HG03565 (cell line): ENCODE results near the gene JMJD8.

Experiments used
- ATAC-seq: cut with Tn5 transposase; IDR thresholded peaks from one replicate; pipeline ENCODE4 v1.9.1; 2021; ENCODE audit warnings: mild to moderate bottlenecking, moderate library complexity; ENCODE audit not compliant: unreplicated experiment

Gene JMJD8, protein sequence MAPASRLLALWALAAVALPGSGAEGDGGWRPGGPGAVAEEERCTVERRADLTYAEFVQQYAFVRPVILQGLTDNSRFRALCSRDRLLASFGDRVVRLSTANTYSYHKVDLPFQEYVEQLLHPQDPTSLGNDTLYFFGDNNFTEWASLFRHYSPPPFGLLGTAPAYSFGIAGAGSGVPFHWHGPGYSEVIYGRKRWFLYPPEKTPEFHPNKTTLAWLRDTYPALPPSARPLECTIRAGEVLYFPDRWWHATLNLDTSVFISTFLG

DNA sequence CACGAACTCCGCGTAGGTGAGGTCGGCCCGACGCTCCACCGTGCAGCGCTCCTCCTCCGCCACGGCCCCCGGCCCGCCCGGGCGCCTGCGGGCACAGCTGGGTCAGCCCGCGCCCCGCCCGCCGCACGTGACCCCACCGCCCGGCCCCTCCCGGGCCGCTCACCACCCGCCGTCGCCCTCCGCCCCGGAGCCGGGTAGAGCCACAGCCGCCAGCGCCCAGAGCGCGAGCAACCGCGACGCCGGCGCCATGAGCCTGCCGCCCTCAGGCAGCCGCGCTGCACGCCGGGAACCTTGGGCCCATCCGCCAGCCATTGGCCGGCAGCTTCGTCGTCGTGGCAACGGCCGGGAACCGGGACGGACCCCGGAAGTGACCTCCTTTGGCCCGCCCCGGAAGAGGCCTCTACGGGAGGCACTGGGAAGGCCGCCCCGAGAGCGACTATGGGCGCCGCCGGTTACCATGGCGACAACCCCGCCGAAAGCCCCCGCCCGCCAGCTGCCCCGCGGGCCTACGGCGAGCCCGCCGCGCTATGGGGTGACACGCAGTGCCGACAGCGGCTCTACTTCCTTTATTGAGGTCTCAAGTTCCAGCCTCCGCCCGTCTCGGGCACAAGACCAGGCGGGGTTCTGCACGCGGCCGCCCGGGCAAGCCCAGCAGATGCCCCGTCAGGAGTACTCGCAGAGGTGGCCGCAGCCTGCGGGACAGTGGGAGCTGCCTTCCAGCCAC is at the start of gene JMJD8:
JMJD8 (minus strand) TSS at position 264 of the 724 bp plus-strand sequence; CDS start at position 249, 15 bp downstream.
- peak; percentile 61 for ATAC-seq

DNA sequence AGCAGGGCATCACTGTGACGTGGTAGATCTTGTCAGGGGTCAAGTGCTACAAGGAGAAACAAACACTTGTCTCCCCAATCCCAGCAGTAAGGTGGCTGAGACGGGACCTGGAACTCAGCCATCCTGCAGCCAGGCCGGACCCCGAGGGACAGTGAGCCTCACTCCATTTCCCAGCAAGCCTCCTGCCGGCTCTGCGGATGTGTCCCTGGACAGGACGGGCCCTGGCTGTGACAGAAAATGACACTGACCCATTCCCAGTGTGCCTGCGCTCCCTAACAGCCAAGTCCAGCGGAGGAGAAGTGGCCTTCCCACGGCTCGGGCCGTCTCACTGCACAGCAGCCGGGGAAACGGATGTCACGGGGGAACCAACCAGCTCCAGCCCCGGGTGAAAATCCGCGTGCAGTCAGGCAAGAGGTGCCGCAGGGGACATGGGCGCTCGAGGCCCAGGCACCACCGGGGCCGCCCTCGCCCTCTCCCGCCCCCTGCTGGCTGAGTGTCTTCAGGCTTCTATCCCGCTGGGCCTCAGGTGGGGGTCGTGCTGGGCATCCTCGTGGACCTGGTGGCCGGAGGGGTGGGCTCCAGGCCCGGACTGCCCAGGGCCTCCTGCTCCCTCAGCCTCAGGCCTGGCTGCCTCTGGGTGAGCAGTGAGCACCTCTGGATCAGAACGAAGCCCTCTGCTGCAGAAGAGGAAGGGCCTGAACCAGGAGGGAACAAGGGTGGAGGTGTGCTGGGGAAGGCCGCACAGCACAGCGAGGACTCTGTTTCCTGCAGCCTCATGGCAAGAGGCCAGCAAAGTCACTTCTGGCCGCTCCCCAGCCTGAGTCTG is 49.5 kb upstream of the JMJD8 start:
- no peak for ATAC-seq

DNA sequence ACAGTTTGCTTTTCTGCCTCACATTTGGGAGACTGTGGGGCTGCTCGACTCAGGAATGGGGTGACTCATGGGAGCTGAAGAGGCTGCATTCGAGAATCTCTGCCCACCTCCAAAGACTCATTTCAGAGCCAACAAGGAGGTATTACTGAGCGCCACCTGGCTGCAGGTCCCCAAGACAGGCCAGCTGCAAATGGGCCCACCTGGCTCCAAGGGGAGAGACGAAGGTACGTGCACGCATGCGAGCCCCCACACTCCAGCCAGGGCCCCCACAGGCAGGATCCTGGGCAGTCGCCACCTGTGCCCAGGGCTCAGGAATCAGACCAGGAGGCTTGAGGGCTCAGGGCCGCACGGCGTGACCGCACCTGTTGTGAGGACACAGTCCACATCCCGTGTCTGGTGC is 48.8 kb upstream of the JMJD8 start:
- ATAC-seq = no peak

DNA sequence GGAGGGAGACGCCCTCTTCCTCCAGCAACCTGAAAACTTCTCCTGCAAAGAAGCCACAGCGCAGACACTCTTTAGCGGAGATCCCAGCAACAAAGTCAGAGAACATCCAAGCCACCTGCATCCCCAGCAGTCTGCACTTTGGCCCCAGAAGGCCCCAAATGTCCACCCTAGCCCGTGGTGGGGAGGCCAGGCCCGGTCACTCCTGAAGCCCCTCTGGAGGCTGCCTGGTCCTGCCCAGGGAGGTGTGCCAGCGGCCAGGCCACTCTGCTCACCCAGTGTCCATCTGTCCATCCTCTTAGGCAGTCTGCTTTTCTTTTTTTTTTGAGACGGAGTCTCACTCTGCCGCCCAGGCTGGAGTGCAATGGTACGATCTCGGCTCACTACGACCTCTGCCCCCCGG is 48.2 kb upstream of the JMJD8 start:
- no peak for ATAC-seq

DNA sequence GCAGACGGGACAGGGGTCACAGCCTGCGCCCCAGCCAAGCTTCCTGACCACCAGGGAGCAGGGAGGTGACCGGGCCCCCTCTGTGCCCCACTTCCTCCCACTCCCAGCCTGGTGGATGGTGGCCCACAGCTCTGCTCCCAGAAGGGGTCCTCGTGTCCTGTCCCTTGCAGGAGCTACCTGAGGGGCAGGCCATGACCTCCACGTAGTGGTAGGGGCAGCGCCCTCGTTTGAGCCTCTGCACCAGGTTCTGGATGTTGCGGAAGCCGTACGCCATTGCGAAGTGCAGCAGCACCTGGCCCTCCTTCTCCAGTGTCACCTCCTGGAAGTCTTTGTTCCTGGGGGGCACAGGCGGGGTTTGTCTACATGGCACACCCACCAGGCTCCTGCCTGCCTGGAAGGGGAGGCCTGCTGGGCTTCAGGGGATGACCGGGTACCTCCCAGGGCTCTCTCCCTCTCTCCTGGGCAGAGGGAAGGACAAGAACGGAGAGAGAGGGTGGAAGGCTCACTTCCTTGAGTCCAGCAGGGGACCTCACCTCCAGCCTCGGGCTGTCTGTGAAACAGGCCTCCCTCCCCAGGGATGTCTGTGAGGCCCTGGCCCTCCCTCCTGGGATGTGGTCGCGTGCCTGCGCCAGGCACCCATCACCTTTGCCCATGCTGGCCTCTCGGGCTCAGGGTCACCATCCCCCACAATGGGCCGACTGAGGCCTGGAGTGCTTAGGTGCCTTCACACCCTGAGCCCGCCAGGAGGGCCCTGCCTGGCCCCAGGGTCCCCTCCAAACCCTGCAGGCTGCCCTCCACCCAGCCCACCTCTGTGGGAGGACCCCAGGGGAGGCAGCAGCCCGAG is 46.8 kb upstream of the JMJD8 start:
- no peak for ATAC-seq

DNA sequence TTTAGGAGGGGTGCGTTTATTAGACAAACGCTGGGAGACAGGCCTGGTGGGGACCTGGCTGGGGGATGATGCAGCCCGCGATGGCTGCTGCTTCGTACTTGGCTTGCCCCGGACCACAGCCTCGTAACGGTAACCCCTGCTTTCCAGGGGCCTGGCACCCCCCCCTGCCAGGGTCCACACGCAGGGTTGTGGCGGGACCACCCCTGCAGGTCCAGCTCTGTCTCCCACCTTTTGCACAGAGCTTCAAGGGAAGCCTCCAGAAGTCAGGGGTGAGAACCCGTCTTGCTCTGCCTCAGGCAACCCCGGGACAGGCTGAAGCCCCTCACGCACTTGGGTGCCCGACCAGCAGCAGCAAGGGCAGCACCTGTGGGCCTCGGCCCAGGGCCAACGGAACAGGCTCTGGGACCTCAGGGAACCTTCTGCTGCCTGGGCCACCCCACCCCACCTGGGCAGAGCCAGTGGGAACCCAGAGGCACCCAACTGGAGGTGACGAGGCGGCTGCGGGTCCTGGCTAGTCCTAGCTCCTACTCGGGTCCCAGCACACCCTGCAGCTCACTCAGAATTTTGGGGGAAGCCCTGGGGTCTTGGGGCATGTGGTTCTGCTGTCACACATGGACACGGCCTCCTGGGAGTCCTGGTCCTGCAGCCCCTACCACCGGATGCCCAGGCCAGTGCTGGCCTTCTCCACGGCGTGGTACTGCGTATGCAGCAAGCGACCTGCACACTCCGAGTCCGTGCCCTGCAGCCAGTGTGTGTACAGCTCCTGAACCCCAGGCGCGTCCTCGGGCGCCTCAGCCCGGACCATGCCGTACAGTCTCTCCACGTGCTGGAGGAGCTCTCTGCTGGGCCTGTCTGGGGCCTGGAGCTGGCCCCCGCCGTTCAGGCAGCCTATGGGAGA is 45.9 kb upstream of the JMJD8 start:
- no peak for ATAC-seq

DNA sequence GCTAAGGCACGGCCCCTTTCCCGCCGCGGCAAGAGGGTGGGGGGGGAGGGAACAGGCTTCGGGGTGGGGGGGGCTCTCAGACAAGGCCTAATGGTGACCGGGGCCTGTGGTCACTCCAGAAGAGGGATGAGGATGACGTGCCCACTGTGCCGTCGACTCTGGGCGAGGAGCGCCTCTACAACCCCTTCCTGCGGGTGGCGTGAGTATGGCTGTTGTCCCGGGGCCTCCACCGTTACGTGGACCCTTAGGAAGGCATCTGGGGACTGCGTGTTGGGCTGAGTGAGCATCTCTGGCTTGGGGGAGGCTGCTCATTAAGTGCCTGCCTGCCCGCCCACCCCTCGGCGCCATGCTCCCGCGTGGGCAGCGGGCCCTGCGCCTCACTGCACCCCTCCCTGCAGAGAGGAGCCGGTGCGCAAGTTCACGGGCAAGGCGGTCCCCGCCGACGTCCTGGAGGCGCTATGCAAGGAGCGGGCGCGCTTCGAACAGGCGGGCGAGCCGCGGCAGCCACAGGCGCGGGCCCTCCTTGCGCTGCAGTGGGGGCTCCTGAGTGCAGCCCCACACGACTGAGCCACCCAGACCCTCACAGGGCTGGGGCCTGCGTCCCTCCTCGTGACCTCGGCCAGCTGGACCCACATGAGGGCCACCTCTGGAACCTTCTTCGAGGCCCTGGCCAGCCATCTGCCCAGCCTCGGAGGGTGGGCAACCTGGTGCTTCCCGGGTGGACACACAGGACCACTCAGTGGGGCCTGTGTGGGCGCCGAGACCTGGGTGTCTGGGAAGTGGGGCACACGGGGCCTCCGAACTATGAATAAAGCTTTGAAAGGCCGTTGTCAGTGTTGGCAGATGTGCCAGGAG is 45.0 kb upstream of the JMJD8 start:
- no peak for ATAC-seq

DNA sequence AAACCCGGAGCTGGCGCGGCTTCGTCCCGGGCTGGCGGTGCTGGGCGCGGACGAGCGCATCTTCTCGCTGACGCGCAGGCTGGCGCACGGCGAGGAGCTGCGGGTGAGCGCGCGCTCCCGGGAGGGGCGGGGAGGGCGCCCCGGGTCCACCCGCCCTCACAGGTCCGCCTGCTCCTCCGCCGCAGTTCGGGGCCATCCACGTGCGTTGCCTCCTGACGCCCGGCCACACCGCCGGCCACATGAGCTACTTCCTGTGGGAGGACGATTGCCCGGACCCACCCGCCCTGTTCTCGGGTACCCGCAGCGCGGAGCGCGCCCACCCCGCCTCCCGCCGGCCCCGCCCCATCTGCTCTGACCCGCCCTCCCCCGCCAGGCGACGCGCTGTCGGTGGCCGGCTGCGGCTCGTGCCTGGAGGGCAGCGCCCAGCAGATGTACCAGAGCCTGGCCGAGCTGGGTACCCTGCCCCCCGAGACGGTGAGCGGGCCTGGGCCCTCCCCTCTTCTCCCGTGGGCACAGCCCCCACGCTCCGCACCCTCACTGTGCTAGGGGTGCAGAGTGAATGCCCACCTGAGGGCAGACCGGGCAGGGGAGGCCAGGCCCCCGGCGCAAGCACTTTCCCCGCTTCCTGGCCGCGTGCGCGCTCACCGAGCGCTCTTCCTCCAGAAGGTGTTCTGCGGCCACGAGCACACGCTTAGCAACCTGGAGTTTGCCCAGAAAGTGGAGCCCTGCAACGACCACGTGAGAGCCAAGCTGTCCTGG is 44.2 kb upstream of the JMJD8 start:
- ATAC-seq = no peak

DNA sequence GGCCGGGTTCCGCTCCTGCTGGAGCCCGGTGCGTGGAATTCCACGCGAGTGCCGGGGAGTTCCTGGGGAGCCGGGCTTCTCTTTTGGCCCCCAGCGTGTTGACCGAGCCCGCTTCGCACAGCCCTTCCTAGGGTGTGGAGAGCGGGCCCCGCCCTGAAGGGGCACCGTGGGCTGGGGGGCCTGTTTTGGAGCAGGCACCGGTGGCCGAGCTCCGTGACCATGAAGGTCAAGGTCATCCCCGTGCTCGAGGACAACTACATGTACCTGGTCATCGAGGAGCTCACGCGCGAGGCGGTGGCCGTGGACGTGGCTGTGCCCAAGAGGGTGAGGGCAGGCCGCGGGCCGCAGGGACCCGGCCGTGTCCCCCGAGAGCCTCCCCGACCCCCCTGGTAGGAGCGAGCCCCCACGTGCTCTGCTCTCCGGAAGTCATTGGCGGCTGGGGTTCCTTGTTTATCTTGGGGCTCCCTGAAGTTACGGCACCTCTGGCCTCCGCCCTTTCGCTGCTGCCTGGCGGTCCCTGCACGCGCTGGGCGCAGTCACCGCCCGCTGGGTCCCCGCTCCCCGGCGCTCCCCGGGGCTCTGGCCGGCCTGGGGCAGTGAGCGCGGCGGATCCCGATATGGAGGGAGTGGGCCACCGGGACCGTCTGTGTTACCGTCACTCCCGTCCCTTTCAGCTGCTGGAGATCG is 43.3 kb upstream of the JMJD8 start:
- no peak for ATAC-seq

DNA sequence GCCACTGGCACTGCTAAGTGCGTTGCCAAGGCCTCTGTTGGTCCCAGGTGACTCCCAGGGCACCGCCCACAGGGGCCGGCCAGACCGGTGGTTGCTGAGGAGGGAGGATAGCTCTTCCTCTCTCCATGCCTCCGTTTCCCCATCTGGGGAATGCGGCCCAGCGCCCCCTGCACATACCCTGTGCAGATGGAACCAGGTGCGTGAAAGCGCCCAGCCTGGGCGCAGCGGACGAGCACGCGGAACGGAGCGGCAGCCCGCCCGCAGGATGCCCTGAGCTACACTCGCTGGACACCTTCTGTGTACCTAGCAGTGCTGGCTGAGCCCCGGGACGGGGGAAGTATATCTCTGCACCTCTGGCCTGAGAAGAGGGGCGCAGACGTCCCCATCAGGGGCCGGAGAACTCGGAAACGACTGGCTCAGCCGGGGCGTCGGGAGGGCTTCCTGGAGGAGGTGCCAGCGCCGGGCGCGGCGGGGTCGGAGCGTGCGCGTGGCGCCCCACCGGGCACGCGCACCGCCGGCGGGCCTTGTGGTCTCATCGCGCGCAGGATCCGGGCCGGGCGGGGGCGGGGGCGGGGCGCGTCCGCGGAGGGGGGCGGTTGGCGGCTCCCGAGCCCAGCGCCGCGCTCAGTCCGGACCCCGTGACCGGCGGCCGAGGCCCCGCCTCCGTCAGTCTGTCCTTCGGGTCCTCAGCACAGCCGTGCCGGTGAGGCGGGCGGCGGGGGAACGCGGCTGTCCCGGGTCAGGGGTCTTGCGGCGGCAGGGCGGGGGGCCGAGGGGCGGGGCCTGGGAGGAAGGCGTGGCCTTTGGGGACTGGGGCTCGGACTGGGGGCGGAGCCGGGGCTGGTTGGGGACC is 42.5 kb upstream of the JMJD8 start, which contains the start of the genes CCDC78 and HAGHL:
CCDC78 (minus strand) TSS at position 6 of the 853 bp plus-strand sequence. CDS start 76 bp downstream, outside the sequence.
HAGHL (plus strand) TSS at position 669 of the 853 bp plus-strand sequence. CDS start 404 bp downstream, outside the sequence.
- no peak for ATAC-seq

DNA sequence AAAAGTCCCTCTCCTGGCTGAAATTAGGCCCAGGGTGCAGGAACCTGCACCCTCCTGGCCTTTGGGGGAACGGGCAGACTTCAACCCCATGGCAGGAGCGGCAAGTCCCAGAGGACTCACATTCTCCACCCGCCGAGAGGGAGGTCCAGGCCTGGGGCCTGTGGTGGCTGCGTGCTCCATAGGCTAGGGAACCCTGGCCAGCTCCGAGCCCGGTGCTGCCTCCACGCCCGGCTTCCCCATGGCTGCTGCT is 42.0 kb upstream of the JMJD8 start:
- no peak for ATAC-seq

DNA sequence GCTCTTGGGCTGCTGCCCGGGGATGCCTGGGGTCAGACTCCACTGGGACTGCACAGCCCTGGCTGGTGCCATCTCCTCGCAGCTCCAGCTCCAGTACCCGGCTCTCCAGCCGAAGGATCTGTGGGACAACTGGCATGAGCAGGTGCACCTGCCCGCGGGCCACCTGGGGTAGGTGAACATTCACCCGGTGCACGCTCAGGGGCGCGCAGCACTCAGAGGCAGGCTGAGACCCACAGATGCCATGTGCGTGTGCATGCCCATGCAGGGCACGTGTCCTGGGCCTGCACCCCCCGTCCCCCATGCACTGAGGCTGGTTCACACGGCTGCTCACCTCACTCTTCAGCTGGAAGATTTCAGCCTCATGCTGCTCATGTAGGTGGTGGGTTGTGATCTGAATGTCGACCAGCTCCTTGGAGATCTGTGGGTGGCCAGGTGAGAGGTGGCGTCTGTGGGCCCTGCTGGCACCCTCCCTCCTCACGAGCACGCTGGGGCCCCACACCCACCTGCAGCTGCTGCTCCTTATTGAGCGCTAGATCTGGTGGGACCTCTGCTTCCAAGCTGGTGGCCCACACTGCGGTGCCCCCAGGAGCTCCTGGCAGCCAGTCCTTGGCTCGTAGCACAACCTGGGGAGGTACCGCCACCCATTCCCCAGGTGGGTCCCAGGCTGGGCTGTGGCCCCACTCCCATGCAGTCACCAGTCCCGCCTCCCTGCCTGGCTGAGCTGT is 41.5 kb upstream of the JMJD8 start:
- no peak for ATAC-seq

DNA sequence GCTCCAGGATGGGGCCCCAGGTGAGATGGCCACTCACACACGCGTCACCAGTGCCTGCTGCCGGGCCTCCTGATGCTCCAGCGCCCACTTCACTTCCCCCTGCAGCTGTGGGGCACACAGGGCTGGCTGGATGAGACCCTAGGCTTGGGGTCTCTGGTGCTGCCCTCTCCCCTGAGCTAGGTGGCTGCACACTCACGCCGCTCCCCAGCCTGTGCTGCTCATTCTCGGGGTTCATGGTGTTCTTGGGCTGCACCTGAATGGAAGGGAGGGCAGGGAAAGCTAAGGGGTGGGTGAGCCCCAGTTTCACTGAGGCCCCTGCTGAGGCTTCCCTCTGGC is 40.9 kb upstream of the JMJD8 start:
- no peak for ATAC-seq

DNA sequence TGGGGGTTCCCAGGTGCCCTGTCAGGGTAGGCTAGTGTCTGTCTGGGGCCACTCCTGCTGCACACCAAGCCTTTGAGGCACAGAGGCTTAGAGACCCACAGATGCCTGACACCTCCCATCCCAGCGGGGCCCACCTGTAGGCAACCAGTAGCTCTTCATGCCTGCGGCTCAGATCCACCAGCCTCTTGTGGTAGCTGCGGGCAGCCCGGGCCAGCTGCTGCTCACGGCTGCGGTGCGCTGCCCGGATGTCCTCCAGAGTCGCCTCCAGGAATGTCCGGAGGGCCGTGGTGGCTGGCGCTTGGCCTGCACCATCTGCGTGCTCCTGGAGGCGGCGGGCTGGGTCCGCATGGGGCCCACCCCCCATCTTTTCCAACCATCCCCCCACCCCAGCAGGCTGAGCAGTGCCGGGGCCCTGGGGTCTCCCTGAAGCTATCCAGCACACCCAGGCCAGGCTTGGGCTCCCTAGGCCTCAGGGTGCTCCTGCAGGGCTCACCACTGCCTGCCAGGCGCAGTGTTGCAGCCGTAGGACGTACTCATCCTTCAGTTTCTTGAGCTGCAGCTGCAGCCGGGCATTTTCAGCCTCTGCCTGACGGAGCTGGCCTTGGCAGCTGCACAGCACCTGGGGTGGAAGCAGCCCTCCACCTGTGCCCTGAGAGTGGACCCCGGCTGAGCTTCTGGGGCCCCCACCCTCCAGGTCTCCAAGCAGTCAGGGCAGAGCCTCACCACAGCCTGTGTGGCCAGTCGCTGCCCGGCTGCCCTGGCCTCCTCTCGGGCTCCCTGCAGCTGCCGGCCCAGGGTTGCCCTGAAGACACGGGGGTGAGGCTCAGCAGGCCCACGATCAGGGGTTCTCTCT is 40.3 kb upstream of the JMJD8 start:
- ATAC-seq = no peak

DNA sequence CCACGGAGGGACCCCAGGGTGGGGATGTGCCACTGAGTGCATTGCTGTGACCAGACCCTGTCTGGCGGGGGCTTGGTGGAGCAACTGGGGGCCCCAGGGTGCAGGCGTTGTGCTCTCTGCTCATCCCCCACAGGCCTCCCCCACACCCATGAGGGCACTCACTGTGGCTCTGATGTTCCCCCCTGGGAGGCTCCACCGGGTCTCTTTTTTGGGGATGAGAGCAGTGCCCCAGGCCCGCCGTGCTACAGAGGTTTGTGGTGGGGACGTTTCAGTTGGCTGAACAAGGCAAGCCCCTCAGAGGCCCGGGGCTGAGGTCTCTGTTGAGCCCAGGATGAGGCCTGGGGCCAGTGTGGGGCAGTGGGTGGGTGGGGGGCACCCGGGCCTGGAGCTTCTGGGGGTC is 39.6 kb upstream of the JMJD8 start:
- ATAC-seq = no peak
